GM13976 (cell line): Measurements from ENCODE around the gene ATP6V0D1.

Experiments
- DNase-seq: peaks from one replicate; pipeline ENCODE4 v3.0.0; 2012; ENCODE audit warnings: low spot score
- CTCF ChIP-seq: IDR thresholded peaks from 2 replicates; pipeline ENCODE4 v1.5.1; 2012; ENCODE audit warnings: borderline replicate concordance, mild to moderate bottlenecking; ENCODE audit not compliant: insufficient read depth; ENCODE audit errors: extremely low read depth, missing control alignments, control extremely low read depth
- in situ Hi-C: fragments of 300-500 bp; cut with MboI; formaldehyde crosslinking; loops from one replicate; pipeline ENCODE4 v1.12.0; 2022; ENCODE audit warnings: low sequenced_read_pairs, mixed read lengths, inconsistent platforms; ENCODE audit not compliant: unreplicated experiment

The ATP6V0D1 gene

GRCh38 chr16:67451061-67451703 lies 29.8 kb downstream of the ATP6V0D1 start:
- in situ Hi-C loops, result no loop called here
- no peak for TF ChIP-seq CTCF
- no peak for DNase-seq

- in situ Hi-C loops, result no loop called here
- DNase-seq, result no peak
- no peak for TF ChIP-seq CTCF
Observed at GRCh38 chr16:67449739-67450138, 31.2 kb downstream of the ATP6V0D1 start.

GRCh38 chr16:67449336-67449735 lies 31.6 kb downstream of the ATP6V0D1 start:
- in situ Hi-C loops, result no loop called here
- DNase-seq, result no peak
- no peak for TF ChIP-seq CTCF

GRCh38 chr16:67448580-67448979 lies 32.4 kb downstream of the ATP6V0D1 start:
- no peak for TF ChIP-seq CTCF
- in situ Hi-C loops, result no loop called here
- no peak for DNase-seq

- peak; percentile 85 for DNase-seq
- in situ Hi-C loops, result no loop called here
- peak; percentile 63 for TF ChIP-seq CTCF
Observed at GRCh38 chr16:67447508-67448076, 33.4 kb downstream of the ATP6V0D1 start.

GRCh38 chr16:67446968-67447507 lies 33.9 kb downstream of the ATP6V0D1 start:
- in situ Hi-C loops, result no loop called here
- no peak for DNase-seq

More at GRCh38 chr16:67446968-67447507, 33.9 kb downstream of the ATP6V0D1 start:
- no peak for TF ChIP-seq CTCF
